Esophagus (tissue), 2 donors: ENCODE data around the gene EIF2A. TPM values are rescaled to one million over a fixed set of nuclear protein-coding genes. Genes with fewer than 3 reads are reported as not detected.
"Not testable (repeated sequence)": the region's sequence is repeated elsewhere in the genome, so short reads cannot be mapped to it uniquely, and the experiment has no call there.

Source experiments
- H3K27ac ChIP-seq, 2 donors: one replicate each; pipeline ENCODE4 v1.5.1; 2013; ENCODE audit warnings: low read depth in 2 of 2, mild to moderate bottlenecking in 2 of 2, inconsistent platforms in 1 of 2, low read length in 1 of 2, moderate library complexity in 1 of 2
- H3K27me3 ChIP-seq, 2 donors: one replicate each; pipeline ENCODE4 v1.6.1; 2013; ENCODE audit warnings: low read length in 2 of 2, control low read depth in 1 of 2, mild to moderate bottlenecking in 1 of 2; ENCODE audit not compliant: insufficient read depth in 2 of 2, control insufficient read depth in 1 of 2
- H3K36me3 ChIP-seq, 2 donors: one replicate each; pipeline ENCODE4 v1.6.1; 2013; ENCODE audit warnings: low read length in 1 of 2; ENCODE audit not compliant: control insufficient read depth in 2 of 2, insufficient read depth in 2 of 2
- H3K4me1 ChIP-seq, 2 donors: one replicate each; pipeline ENCODE4 v1.6.1; 2013; ENCODE audit warnings: low read length in 1 of 2; ENCODE audit not compliant: control insufficient read depth in 2 of 2, insufficient read depth in 2 of 2
- H3K4me3 ChIP-seq, 2 donors: one replicate each; pipeline ENCODE4 v1.5.1; 2013; ENCODE audit warnings: low read length in 2 of 2, mild to moderate bottlenecking in 2 of 2, low read depth in 1 of 2, moderate library complexity in 1 of 2
- H3K9me3 ChIP-seq, 2 donors: one replicate each; pipeline ENCODE4 v1.6.1; 2013; ENCODE audit warnings: mild to moderate bottlenecking in 2 of 2, low read depth in 1 of 2, low read length in 1 of 2, moderate library complexity in 1 of 2; ENCODE audit not compliant: control insufficient read depth in 2 of 2, insufficient read depth in 1 of 2
- WGBS, 2 donors: extraction: QIAGEN DNeasy Blood & Tissue Kit; methylation state at CpG; one replicate each; pipeline ENCODE4 v1.1.7; 2013; 5-methylcytosine and 5-hydroxymethylcytosine counted together
- polyA plus RNA-seq, 2 donors: library from polyadenylated mRNA; stranded (reverse); fragments of 200-250 nt; gene quantifications; one replicate each; pipeline ENCODE4 v1.2.3, GENCODE V29; 2013
- donor health status: healthy with polysubstance abuse.
- donor health status: Bipolar disorder and iron deficiency.

The EIF2A gene
- polyA plus RNA-seq, 2 donors: 50.4 to 63.7 TPM

DNA sequence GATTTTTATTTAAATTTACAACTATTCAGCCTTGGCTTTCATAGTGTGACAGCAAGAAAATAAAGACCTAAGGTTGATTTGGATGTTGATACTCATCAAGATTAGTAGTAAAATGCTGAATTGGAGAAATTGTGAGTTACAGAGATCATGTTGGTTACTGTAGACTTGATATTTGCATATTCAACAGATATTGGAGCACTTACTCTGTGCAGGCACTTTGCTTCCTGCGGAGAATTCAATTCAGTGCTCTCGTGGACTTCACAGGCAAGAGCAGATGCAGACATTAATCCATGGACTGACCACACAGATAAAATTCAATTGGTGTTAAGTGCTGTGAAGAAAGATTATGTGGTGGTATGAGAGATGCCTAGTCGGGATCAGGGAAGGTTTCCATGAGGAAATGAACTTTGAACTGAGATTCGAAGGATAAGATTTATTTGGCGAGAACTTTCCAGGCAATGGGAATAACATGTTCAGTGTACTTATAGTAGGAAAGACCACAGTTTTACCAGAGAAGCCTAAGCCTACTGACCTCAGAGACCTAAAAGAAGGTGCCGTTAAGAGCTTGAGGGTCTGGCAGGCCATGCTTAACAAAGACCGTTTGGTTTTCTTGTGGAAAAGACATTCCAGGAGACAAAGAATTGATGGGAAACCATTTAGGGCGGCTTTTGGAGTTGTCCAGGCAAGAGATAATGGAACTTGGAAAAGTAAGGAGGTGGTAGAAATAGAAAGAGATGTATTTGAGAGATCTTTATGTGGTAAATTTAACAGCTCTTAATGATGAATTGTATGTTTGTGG is 60.9 kb downstream of the EIF2A start:
- Histone ChIP-seq H3K36me3 (peaks cover 0 to 9% of the 10 kb centered on the region in 2 donors), H3K4me3 (no peak overlapping the region), H3K27me3 (no peaks in the 10 kb centered on the region), H3K9me3 (no peaks in the 10 kb centered on the region), H3K4me1 (no peaks in the 10 kb centered on the region), H3K27ac (no peak overlapping the region)
- 69 to 83% methylated on average over 8 of the region's 8 CpGs for WGBS, 2 donors

- H3K27me3 ChIP-seq: no peaks in the 10 kb centered on the region
- H3K4me1 ChIP-seq: no peaks in the 10 kb centered on the region
- no peak overlapping the region for H3K27ac ChIP-seq
- no peak overlapping the region for H3K4me3 ChIP-seq
- H3K36me3 ChIP-seq: peaks cover 0 to 9% of the 10 kb centered on the region in 2 donors
- no peaks in the 10 kb centered on the region for H3K9me3 ChIP-seq
- WGBS, 2 donors: 0% methylated on average over 1 of the region's 1 CpG
Observed at GRCh38 chr3:150609988-150610387, 63.4 kb downstream of the EIF2A start.

DNA sequence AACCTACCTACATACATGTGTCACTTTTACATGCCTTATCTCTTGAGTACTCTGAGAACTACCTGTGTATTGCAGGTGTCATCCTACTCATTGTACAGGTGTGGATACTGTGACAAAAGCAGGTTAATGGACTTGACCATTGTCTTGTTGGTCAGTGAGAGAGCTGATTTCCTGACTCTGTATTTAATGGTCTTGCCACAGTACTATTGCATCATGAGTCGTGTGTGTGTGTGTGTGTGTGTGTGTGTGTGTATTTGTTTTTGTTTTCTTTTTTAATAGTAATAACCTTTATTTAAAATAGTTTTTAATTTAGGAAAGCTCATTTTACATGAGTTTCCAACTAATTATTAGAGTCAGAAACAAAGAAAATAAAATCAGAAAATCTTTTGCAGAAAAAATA is 64.2 kb downstream of the EIF2A start:
- Histone ChIP-seq H3K4me3 (no peak overlapping the region), H3K36me3 (peaks cover 0 to 9% of the 10 kb centered on the region in 2 donors), H3K4me1 (no peaks in the 10 kb centered on the region), H3K9me3 (no peaks in the 10 kb centered on the region), H3K27ac (no peak overlapping the region), H3K27me3 (no peaks in the 10 kb centered on the region)
- WGBS, 2 donors: 61% methylated on average over 1 of the region's 1 CpG

DNA sequence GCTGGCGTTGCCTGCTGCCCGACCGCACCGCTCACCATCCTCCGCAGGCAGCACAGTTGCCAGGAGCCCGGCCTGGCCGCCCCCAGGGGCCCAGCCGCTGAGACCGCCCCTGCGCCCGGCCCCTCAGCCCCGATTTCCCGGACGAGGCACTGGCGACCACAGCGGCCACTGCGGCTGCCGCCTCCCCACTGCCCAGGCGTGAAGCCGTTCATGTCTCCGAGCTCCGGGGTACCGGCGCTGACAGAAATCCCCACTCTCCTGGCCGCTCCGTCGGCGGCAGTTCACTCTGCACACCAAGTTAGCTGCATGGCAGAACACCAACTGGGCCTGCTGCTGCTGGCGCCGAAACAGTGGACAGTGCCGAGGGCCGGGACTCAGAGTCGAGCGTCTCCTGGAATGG is 65.1 kb downstream of the EIF2A start:
- Histone ChIP-seq H3K4me3 (no peak overlapping the region), H3K4me1 (no peaks in the 10 kb centered on the region), H3K36me3 (peaks cover 0 to 9% of the 10 kb centered on the region in 2 donors), H3K27me3 (no peaks in the 10 kb centered on the region), H3K27ac (no peak overlapping the region), H3K9me3 (no peaks in the 10 kb centered on the region)
- WGBS, 2 donors: 98% methylated on average over 34 of the region's 34 CpGs

- H3K27ac ChIP-seq: no peak overlapping the region
- 74 to 89% methylated on average over 1 of the region's 1 CpG for WGBS, 2 donors
- H3K9me3 ChIP-seq: no peaks in the 10 kb centered on the region
- H3K4me1 ChIP-seq: no peaks in the 10 kb centered on the region
- H3K27me3 ChIP-seq: no peaks in the 10 kb centered on the region
- no peak overlapping the region for H3K4me3 ChIP-seq
- peaks cover 0 to 9% of the 10 kb centered on the region in 2 donors for H3K36me3 ChIP-seq
Observed at GRCh38 chr3:150612494-150612893, 65.9 kb downstream of the EIF2A start.

DNA sequence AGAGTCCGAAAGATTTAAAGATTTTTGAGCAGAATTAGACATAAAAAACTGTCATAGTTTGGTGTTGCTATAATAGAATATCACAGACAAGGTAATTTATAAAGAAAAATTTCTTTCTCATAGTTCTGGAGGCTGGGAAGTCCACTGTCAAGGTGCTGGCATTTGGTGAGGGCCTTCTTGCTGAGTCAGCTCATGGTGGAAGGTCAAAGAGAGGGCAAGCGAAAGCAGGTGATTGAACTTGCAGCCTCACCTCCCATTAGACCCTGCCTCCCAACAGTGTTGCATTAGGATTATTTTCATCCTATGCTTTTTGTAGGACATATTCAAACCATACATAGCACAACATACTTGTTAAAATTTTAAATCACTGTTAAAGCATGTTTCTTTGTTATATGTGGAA is 66.4 kb downstream of the EIF2A start:
- H3K36me3 ChIP-seq: peaks cover 0 to 7% of the 10 kb centered on the region in 2 donors
- H3K4me3 ChIP-seq: no peak overlapping the region
- H3K27me3 ChIP-seq: no peaks in the 10 kb centered on the region
- H3K27ac ChIP-seq: no peak overlapping the region
- WGBS, 2 donors: 92 to 98% methylated on average over 2 of the region's 2 CpGs
- H3K4me1 ChIP-seq: no peaks in the 10 kb centered on the region
- H3K9me3 ChIP-seq: no peaks in the 10 kb centered on the region

- Histone ChIP-seq H3K4me1 (no peaks in the 10 kb centered on the region), H3K36me3 (peaks cover 0 to 7% of the 10 kb centered on the region in 2 donors), H3K27me3 (no peaks in the 10 kb centered on the region), H3K27ac (no peak overlapping the region), H3K9me3 (no peaks in the 10 kb centered on the region), H3K4me3 (no peak overlapping the region)
- WGBS, 2 donors: 85 to 86% methylated on average over 2 of the region's 2 CpGs
Observed at GRCh38 chr3:150613709-150614480, 67.3 kb downstream of the EIF2A start.

GRCh38 chr3:150620002-150620689 is 73.6 kb downstream of the EIF2A start:
- 85 to 89% methylated on average over 7 of the region's 7 CpGs for WGBS, 2 donors
- H3K4me3 ChIP-seq: no peak overlapping the region
- H3K4me1 ChIP-seq: no peaks in the 10 kb centered on the region
- no peaks in the 10 kb centered on the region for H3K36me3 ChIP-seq
- no peaks in the 10 kb centered on the region for H3K9me3 ChIP-seq
- no peak overlapping the region for H3K27ac ChIP-seq
- no peaks in the 10 kb centered on the region for H3K27me3 ChIP-seq

DNA sequence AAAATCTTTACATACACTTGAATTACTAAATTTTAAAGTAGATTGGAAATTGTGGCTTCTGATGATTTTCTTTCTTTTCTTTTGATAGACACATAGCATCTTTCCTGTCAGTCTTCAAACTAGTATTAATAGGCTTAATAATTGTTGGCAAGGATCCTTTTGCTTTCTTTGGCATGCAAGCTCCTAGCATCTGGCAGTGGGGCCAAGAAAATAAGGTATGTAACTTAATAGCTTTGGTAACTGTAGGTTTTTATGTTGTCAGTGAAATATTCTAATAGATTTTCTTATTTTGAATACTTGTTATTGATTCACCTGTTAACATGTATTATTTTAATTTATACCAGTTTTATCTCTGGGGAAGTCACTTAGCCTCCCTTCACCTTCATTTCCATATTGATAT is 76.4 kb downstream of the EIF2A start:
- H3K27ac ChIP-seq, H3K4me1 ChIP-seq, H3K9me3 ChIP-seq, H3K4me3 ChIP-seq, H3K36me3 ChIP-seq, H3K27me3 ChIP-seq: not testable (repeated sequence)
